UCSD-AML1 (cell line): ENCODE measurements around the gene GRID2IP.

ENCODE experiments used
- DNase-seq: peaks from one replicate; lab custom pipeline; 2025; ENCODE audit not compliant: unreplicated experiment; lab: John Stamatoyannopoulos, UW

Gene GRID2IP

DNA sequence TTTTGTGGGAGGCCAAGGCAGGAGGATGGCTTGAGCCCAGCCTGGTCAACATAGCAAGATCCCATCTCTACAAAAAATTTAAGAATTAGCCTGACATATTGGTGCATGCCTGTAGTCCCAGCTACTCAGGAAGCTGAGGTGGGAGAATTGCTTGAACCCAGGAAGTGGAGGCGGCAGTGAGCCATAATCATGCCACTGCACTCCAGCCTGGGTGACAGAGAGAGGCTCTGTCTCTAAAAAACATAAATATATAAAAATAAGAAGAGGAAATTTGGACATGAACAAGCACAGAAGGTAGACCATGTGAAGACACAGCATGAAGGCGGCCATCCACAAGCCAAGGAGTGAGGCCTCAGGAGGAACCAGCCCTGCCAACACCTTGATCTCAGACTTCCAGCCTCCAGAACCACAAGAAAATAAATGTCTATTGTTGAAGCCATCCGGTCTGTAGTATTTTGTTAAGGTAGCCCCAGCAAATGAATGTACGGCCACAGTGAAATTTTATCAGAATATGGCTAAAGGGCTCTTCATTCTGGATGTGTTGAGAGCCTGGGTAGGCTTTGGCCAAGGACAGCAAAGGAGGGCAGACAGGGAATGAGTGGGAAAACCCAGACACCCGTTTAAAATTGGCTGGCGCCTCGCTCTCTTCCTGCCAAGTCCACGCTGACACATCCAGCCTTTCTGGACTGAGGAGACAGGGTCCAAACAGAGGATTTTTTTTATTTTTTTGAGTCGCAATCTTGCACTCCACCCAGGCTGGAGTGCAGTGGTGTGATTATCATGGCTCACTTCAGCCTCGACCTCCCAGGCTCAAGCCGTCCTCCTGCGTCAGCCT is 12.9 kb upstream of the GRID2IP start:
- DNase-seq, result no peak

DNA sequence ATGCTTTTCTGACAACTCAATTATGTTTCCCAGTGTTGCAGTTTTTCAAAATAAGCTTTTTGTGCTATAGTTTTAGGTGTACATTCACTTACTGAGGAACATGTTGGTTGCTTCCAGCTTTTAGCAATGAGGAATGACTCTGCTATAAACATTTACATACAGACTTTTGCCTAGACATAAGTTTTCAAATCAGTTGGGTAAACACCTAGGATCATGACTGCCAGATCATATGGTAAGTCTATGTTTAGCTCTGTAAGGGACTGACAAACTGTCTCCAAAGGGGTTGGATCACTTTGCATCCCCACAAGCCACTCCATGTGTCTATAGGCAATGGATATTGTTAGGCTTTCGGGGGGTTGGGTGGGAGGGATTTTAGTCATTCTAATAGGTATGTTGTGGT is 10.8 kb upstream of the GRID2IP start:
- DNase-seq, result no peak

DNA sequence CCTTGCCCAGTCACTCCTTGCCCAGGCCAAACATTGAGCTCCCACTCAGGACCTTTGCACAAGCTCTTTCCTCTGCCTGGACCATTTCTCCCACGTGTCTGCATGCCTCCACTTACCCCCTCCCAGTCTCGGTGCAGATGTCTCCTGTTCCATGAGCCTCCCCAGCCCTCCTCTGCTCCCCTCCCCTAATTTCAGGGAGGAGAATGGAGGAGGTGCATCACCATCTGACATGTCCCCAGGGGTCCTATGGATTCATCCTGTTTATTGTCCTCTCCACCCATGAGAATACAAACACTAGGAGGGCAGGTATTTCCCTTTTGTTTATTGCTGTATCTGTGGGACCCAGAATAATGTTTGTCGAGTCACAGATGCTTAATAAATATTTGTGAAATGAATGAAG is 8.6 kb upstream of the GRID2IP start:
- no peak for DNase-seq

DNA sequence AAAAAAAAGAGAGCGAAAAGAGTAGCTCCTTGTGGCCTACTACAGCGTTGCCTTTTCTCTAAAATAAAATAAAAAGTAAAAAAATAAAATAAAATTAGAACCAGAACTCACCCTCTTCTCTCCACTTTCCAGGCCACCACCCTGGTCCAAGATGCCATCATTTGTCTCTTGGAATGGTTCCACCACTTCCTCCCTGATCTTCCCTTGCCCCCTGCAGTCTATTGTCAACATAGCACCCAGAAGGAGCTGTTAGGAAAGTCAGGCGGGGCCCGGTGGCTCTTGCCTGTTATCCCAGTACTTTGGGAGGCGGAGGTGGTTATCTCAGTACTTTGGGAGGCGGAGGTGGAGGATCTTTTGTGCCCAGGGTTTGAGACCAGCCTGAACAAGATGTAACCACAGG is 7.6 kb upstream of the GRID2IP start:
- DNase-seq, result peak; percentile 9

- DNase-seq, result no peak
Measured at GRCh38 chr7:6556196-6556595, 4.9 kb upstream of the GRID2IP start.

DNA sequence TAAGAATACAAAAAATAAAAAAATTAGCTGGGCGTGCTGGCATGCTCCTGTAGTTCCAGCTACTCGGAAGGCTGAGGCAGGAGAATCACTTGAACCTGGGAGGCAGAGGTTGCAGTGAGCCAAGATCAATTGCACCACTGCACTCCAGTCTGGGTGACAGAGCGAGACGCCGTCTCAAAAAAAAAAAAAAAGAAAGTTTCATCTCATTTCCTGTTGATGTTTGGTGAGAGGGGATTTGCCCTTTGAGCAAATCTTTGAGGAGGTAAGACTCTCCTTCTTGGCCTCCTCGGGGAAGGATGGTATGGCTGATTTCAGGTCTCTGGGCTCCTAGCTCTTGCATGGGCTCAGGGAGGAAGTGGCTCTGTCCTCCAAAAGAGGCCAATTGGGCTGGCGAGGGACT is 3.6 kb upstream of the GRID2IP start:
- no peak for DNase-seq

DNA sequence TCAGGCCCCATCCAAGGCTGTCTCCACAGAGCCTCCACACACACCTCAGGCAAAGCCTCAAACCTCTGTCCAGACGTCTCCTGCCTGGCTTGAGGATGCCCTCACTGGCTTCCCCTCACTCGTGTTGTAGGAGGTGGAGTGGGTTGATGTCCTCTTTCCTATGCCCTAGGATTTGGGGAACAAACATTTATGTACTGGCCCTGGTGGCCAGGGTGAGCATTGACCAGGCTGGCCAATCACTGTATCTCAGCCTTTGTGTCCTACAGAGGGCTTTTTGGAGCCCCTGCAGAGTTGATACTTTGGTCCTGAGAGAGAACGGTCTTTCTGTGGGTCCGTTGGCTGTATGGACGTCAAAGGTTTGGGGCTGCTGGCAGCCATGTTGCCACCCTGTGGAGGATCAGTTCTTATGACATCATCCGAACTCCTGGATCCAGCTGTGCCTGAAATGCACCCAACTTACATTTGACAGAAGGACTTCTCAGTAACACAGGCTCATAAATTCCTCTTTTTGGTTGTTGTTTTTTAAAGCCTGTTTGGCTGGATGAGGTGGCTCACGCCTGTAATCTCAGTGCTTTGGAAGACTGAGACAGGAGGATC is 2.3 kb upstream of the GRID2IP start:
- DNase-seq, result no peak

GRCh38 chr7:6547400-6547799 is 3.9 kb downstream of the GRID2IP start:
- no peak for DNase-seq

GRCh38 chr7:6546498-6547251 is 4.6 kb downstream of the GRID2IP start:
- no peak for DNase-seq

GRCh38 chr7:6545398-6546126 is 5.7 kb downstream of the GRID2IP start:
- no peak for DNase-seq

DNA sequence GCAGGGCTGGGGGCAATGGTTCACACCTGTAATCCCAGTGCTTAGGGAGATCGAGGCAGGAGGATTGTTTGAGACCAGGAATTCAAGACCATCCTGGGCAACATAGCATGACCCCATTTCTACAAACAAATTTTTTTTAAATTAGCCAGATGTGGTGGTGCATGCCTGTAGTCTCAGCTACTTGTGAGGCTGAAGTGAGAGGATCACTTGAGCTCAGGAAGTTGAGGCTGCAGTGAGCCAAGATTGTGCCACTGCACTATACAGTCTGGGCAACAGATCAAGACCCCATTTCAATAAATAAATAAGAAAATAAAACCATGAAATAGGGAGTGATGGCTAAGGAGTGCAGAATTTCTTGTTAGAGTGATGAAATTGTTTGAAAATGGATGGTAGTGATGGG is 8.9 kb downstream of the GRID2IP start:
- DNase-seq, result no peak

DNA sequence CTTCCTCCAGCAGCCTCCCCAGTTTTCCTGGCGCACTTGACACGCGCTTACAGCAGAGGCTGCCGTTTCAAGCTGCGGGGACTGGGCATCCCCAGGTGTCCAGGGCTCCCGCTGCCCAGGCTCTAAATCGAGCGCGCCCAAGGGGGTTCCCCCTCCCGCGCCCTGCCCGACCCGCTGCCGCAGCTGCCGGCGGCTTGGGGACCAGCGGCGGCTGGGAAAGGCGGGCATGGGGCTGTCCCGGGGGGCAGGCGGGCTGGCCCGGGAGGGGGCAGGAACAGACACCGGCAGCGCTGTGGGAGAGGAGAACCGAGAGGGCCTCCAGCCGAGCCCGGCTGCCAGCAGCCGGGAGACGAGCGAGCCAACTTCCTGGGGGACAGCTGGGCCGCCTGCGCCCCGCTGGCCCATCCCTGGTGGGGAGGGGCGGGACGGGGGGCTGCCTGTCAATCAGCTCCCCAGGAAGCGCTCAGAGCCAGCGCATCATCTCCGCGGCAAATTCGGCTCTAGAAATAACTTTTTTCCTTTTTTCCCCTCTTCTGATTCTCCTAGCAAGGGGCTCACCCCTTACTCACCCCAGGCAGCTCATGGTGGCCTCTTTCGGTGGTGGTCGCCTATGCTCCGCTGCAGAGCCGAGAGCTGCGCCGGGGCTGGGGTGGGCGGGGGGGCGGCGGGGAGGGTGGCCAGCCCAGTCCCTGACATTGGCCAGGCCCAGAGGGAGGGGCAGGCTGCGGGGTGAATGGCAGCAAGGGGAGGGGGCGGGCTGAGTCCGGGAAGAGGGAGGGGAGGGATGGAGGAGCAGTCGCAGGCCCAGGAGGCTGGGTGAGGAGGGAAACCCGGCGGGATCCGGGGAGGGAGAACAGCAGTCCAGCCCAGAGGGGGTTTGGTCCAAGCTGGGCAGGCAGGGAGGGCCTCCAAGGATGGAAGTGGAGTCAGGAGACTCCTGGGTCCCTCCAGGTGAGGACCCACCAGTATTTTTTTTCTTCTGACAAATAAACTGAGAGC is 14.7 kb downstream of the GRID2IP start:
- no peak for DNase-seq

DNA sequence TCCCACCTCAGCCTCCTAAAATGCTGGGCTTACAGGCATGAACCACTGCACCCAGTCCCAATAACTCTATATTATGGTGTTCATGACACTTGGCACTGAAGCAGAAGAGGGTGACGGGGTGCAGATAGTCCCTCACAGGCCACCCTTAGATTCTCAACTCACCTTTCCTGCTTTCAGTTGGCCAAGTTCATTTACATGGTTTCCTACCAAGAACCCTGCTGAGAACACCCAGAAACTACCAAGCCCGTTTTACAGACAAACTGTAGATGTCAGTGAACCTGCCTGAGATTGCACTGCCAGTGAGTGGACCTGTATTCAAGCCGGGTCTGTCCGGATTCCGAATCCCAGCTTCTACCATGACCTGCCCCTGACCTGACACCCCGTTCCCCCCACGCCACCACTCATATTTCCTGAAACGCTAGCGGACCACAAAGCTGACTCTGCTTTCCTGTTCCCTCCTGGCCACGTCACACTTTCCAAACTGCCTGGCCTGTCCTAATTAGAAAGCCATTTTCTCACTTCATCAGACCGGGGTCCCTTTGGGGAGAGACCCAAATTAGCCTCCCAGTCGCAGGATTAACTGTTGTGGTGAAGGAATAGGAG is 17.3 kb downstream of the GRID2IP start:
- peak; percentile 18 for DNase-seq

- no peak for DNase-seq
Measured at GRCh38 chr7:6532516-6532915, 18.7 kb downstream of the GRID2IP start.

- DNase-seq, result no peak
Measured at GRCh38 chr7:6531492-6532279, 19.6 kb downstream of the GRID2IP start.

- DNase-seq, result no peak
Measured at GRCh38 chr7:6530626-6531491, 20.4 kb downstream of the GRID2IP start.

DNA sequence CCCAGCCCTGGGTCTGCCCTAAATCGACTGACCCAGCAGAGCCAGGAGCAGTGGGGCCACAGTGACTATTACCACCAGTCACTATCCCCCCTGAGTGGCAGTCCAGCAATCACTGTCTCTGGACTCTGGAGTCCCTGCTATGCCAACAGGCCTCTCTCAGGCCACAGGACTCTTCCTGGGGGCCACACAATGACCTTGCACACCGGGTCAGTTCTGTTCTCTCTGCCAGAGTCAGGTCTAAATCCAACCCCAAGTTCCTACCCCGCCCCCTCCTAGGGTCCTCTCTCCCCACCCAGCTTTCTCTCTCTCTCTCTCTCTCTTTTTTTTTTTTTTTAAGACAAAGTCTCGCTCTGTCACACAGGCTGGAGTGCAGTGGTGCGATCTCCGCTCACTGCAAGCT is 21.6 kb downstream of the GRID2IP start:
- no peak for DNase-seq
